NCI-H526 treated with DMSO at 0.1 percent for 48 hours (cell line): ENCODE results near the gene TMEM89.

Experiments
- DNase-seq: peaks from one replicate; lab custom pipeline; 2025; lab: John Stamatoyannopoulos, UW

TMEM89 gene

DNA sequence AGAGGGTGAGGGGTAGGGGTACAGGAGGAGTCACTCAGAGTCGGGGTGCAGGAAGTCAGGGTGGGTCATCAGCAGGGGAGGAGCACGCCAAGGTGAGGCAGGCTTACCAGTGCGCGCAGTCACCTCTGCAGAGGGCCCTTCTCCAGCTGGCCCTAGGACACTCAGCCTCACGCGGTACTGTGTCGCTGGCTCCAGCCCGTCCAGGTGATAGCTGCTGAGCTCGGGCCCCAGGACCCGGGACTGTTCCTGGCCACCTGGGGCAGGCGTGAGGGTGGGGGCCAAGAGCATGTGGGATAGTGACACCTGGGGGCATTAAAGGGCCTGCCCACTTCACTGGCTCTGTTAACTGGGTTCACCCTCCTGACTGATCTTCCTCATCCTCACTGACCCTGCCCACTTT, 33.9 kb downstream of the TMEM89 start:
- DNase-seq = no peak

DNA sequence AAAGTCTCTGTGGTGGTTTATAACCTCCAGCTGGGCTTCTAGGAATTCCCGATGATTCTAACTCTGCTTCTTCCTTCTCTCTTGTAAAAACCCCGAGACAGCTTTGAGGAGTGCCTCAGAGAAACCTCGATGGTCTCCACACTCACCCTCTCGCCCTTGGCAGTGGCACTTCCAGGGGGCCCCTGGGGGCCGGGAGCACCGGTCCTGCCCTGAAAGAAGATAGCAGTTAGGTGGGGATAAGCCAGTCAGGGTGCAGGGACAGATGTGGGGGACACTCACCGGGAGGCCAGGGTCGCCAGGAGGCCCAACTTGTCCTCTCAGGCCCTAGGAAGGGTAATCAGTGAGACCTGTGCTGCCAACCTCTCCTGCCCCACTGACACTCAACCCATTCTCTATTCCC, 36.2 kb downstream of the TMEM89 start:
- no peak for DNase-seq

DNA sequence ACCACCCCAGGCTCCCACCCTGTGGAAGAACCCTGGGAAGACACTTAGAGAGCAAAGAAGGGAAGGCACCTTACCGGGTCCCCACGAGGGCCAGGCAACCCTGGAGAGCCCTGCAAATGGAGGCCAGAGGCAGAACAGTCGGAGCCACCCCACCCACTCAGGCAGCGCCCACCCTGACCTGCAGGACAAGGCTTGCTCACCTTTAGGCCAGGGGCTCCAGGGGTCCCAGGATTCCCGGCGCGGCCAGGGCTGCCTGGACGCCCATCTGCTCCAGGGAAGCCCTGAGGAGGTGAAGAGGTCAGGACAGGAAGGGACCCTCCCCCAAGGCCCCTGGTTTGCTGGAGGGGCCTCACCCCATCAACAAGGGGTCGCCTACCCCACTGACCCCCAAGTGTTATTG, 36.7 kb downstream of the TMEM89 start:
- DNase-seq = no peak

DNA sequence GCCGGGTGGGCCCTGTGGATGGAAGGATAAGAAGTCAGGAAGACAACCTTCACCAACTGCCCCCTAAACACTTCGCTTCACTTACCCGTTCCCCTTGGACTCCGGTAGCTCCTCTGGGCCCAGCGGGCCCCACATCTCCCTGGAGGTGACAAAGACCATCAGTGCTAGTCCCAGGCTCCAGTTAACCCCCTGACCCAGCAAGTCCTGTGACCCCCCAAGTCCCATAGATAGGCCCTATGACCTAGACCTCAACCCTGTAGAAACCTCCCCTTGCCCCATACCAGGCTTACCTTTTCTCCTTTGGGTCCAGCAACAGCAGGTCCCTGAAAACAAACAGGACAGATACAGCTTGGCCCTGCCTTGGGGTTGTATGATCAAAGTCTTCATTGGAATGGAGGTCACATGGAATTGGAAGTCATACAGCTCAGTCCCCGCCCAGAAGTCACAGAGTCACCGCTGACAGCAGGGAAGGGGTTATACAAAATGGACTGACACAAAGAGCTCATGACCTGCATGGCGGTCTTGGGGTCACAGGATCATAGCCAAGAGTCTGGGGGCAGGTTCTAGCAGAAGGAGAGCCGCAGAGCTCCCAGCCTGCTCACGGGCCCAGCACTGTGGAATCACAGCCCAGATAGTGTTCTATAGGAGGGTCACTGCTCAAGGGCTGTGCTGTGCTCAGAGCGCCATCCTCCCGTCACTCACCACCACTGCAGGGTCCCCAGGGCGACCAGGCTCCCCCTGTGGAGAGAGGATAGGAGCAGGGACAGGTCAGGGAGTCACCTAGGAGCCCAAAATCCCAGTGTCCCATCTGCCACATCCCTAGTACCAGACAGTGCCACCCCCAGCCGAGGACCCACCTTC, 39.7 kb downstream of the TMEM89 start:
- DNase-seq = no peak

DNA sequence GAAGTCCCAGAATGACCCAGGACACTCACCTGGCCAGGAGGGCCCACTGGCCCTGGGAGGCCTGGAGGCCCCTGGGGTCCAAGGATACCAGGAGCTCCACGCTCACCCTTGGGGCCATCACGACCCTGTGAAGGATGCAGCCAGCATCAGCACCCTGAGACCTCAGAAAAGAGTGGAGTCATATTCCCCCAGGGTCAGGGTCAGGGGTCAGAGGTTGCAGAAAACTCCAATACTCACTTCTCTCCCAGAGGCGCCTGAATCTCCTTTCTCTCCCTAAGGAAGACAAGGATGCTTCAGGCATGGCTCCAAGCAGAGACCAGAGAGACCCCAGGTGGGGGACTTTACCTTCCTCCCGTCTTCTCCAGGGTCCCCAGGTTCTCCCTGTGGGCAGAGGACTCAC, 44.9 kb downstream of the TMEM89 start:
- no peak for DNase-seq

DNA sequence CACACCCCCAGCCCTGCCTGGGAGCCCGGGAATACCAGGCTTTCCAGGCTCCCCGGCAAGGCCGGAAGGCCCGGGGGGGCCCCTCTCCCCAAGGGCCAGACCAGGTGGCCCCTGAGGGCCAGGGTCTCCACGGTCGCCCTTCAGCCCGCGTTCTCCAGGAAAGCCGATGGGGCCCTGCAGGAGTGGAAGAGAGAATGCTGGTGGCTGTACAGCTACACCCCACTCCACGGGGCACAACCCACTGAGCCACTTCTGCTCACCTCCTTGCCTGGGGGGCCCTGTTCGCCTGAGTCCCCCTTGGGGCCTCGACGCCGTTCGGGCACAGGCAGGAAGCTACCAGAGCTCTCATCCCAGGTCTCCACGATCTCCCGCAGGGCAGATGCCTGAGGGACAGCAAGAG, 46.2 kb downstream of the TMEM89 start:
- DNase-seq = no peak

DNA sequence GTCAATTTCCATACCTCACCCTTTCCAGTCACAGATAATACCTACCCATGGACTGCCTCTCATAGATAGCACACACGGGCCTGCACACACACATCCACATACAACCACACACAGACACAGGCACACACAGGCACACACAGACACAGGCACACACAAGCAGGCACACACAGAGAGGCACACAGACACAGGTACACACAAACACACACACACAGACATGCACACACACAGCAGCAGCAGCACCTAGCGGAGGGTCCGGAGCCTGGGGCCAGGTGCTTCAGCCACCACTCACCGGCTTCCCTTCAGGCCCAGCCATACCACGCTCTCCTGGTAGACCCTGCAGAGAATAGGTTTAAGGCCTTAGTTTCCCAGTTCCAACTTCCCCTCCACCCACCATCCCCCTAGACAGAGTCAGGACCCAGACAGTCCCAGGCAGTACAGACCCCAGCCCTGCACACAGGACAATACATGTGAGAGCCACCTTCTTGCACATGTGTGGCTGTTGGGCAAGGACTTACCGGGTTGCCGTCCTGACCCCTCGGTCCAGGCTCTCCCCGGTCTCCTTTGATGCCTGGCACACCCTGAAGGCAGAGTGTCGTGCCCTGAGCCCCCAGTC, 47.5 kb downstream of the TMEM89 start:
- DNase-seq = no peak

DNA sequence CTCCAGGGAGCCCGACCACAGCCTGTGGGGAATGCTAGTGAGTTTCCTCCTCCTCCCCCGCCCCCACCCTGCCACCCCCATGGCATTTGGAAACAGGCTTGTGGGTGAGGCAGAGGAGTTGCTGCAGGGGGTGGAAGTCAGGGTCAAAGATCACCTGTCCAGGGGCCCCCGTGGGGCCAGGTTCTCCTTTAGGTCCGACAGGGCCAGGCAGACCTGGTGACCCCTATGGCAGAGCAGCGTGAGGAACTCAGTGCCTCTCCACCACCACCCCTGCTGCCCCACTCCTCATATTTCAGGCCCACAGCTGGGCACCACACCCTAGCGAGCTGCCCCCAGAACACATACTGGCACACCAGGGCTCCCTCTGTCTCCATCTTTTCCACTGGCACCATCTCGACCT, 49.1 kb downstream of the TMEM89 start:
- no peak for DNase-seq

DNA sequence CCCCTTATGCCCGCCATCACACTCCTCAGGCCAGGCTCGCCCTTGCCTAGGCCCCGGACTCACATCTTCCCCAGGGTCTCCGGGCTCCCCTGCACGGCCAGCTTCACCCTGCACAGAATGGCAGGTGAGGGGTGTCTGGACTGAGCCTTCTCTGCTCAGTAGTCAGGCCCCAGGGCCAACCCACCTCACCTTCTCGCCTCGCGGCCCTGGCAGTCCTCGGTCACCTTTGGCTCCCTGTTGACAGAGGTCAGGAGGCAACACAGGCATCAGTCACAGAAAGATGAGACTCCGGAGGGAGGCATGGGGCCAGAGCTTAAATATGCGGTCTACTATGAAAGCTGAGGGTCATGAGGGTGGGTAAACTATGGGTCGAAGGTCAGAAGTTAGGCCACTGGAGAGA, 49.6 kb downstream of the TMEM89 start:
- DNase-seq = no peak
